ENCODE data around the gene ACAP3. TPM values are rescaled to one million over a fixed set of nuclear protein-coding genes. Genes with fewer than 3 reads are reported as not detected.

Gene ACAP3
- total RNA-seq, 3 donors from 2014 or later: 42.1 to 76.9 (median 44.8) TPM

DNA sequence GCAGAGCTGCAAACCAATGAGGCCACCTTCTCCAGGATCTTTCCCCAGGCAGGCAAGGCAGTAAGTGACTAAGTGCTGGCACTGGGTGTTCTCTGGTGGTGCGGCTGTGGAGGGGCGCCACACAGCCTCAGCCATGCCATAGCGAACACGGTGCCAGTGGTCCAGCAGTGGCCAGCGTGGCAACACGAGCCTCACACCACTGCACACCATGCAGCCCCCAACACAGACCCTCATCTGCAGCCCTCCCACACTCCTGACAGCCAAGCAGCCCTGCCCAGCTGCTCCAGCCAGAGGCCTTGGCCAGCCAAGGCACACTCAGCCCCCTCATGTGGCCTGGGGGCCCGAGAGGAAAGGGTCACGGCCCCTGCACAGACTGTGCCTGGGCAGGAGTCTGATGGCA, 13.7 kb upstream of the ACAP3 start:
- Histone ChIP-seq H3K36me3 (ENCODE audit: low read depth) (peaks cover 3% of the 10 kb centered on the region), H3K4me1 (ENCODE audit: low read depth) (peaks cover 22% of the 10 kb centered on the region)
- intact Hi-C loops (cut with DNase I, micrococcal nuclease): no loop called here

DNA sequence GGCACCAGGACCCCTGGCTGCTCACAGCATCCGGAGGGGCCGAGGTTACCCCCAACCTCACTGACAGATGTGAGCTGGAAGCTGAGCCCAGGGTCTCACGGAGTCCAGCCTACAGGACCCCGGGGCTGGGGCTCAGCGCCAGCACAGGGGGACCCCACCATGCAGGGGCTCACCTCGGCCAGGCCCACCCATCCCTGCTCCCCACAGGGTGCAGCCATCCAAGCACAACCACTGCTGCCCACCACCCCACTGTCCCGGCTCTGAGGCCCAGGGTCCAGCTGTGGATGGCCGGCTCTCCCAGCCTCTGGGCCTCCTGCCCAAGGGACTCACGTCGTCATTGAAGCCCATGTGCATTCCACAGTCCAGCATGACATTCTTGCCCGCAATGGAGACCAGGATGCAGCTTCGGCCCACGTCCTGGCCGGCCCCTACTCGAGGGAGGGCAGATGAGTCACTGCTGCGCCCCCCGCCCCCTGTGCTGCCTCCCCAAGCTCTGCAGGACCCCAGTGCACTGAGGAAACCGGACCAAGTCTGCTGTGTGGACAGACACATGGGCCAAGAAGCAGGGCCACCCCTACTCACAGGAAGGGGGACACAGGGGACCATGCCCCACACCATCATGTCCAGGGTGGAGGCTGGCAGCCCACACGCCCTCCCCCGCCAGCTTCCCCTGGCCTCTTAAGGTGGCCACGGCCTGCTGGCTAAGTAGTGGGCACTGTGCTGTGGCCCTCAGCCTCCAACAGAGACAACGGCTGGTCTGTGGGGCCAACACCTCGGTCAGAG, 13.1 kb upstream of the ACAP3 start:
- TF ChIP-seq, protein P1, sequence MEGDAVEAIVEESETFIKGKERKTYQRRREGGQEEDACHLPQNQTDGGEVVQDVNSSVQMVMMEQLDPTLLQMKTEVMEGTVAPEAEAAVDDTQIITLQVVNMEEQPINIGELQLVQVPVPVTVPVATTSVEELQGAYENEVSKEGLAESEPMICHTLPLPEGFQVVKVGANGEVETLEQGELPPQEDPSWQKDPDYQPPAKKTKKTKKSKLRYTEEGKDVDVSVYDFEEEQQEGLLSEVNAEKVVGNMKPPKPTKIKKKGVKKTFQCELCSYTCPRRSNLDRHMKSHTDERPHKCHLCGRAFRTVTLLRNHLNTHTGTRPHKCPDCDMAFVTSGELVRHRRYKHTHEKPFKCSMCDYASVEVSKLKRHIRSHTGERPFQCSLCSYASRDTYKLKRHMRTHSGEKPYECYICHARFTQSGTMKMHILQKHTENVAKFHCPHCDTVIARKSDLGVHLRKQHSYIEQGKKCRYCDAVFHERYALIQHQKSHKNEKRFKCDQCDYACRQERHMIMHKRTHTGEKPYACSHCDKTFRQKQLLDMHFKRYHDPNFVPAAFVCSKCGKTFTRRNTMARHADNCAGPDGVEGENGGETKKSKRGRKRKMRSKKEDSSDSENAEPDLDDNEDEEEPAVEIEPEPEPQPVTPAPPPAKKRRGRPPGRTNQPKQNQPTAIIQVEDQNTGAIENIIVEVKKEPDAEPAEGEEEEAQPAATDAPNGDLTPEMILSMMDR (IDR thresholded peaks at IDR 0.05): no peak
- no peaks in the 10 kb centered on the region for H3K9me3 ChIP-seq
- peaks cover 16% of the 10 kb centered on the region for H3K4me1 ChIP-seq (ENCODE audit: low read depth)
- no peak for DNase-seq
- H3K36me3 ChIP-seq (ENCODE audit: low read depth): peaks cover 3% of the 10 kb centered on the region
- no peak overlapping the region for H3K4me3 ChIP-seq
- no peak for ATAC-seq
- intact Hi-C loops (cut with DNase I, micrococcal nuclease): no loop called here

More for the DNA sequence above, 13.7 kb upstream of the ACAP3 start:
- DNase-seq (no peak), ATAC-seq (no peak)
- Histone ChIP-seq H3K9me3 (no peaks in the 10 kb centered on the region), H3K4me3 (no peak overlapping the region)
- TF ChIP-seq, protein P1 (IDR thresholded peaks at IDR 0.05): no peak

DNA sequence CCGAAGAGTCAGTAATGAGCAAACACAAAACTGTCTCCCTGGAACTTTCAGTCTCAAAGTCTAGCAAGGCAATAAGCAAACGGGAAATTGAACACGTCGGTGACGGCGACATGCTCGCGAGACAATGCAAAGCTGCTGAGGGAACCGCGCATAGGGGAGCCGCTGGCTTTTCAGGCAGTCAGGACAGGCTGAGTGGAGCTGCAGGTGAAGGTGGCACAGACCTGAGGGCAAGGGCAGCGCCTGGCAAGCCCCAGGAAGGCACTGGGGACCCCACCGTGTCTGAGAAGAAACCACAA, 11.9 kb upstream of the ACAP3 start:
- Histone ChIP-seq H3K4me3 (no peak overlapping the region), H3K9me3 (no peaks in the 10 kb centered on the region), H3K36me3 (ENCODE audit: low read depth) (peaks cover 3% of the 10 kb centered on the region), H3K4me1 (ENCODE audit: low read depth) (peaks cover 10% of the 10 kb centered on the region)
- DNase-seq (no peak), ATAC-seq (no peak)
- intact Hi-C loops (cut with DNase I, micrococcal nuclease): no loop called here
- TF ChIP-seq, protein P1 (IDR thresholded peaks at IDR 0.05): no peak

DNA sequence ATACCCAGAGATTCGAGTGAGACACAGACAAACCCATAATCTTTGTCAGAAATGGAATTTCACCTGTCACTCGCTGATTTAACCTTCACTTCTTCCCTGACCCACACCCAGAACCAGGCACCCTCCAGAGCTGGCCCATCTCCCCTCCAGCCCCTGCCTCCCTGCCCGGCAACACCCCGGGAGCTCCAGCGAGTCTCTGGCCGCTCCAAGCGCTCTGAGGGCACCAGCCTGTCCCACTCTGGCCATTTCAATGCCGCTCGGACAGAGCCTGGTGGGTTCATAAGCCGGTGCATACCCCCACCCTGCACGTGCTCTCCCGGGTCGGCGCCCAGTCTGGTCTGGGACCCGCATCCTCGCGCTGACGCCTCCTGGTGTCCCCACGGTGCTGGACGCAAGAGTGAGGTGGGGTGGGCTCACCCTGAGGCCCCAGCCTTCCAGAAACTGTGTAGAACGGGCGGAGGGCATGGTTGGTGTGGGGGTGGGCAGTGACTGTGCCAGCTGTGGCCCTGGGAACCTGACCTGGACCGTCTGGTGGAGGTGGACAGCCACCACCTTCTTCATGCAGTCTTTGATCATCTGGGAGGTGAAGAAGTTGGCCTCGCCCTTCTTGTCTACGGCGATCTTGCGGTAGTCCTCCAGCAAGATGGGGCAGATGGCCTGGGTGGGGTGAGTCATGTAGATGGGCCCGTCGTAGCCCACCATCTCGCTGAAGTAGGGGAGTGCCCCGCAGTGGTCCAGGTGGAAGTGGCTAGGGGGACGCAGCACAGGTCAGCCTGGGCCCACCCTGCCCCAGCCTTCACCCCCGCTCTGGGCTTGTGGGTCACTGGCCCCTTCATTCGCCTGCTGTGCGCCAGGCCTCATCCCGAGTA, 11.3 kb upstream of the ACAP3 start:
- Histone ChIP-seq H3K36me3 (ENCODE audit: low read depth) (no peaks in the 10 kb centered on the region), H3K4me3 (no peak overlapping the region), H3K4me1 (ENCODE audit: low read depth) (peaks cover 10% of the 10 kb centered on the region), H3K9me3 (no peaks in the 10 kb centered on the region)
- intact Hi-C loops (cut with DNase I, micrococcal nuclease): no loop called here
- ATAC-seq: no peak
- no peak for DNase-seq
- TF ChIP-seq, protein P1 (IDR thresholded peaks at IDR 0.05): no peak

DNA sequence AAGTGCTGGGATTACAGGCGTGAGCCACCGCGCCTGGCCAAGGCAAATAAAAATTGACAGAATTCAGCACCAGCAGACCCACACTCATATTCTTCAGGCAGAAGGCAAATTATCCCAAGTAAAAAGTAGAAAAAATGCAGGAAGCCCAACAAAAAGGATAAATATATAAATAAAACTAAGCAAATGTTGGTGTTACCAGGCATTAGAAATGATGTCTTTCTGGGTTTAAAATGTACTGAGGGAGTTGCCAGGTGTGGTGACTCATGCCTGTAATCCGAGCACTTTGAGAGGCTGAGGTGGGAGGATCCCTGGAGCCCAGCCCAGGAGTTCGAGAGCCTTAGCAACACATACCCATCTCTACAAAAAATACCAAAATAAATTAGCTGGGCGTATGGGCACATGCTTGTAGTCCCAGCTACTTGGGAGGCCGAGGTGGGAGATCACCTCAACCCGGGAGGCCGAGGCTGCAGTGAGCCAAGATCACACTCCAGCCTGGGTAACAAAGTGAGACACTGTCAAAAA, 10.5 kb upstream of the ACAP3 start:
- ATAC-seq (peak; percentile 88), DNase-seq (peak in 2 of 3 donors; percentile 67 to 70)
- Histone ChIP-seq H3K36me3 (ENCODE audit: low read depth) (peaks cover 4% of the 10 kb centered on the region), H3K4me1 (ENCODE audit: low read depth) (peaks cover 6% of the 10 kb centered on the region), H3K4me3 (no peak overlapping the region), H3K9me3 (no peaks in the 10 kb centered on the region)
- TF ChIP-seq, protein P1 (IDR thresholded peaks at IDR 0.05): no peak
- intact Hi-C loops (cut with DNase I, micrococcal nuclease): no loop called here

Measured in mucosa of descending colon (tissue), 3 donors.